ENCODE data around the gene HTT.

The HTT gene

DNA sequence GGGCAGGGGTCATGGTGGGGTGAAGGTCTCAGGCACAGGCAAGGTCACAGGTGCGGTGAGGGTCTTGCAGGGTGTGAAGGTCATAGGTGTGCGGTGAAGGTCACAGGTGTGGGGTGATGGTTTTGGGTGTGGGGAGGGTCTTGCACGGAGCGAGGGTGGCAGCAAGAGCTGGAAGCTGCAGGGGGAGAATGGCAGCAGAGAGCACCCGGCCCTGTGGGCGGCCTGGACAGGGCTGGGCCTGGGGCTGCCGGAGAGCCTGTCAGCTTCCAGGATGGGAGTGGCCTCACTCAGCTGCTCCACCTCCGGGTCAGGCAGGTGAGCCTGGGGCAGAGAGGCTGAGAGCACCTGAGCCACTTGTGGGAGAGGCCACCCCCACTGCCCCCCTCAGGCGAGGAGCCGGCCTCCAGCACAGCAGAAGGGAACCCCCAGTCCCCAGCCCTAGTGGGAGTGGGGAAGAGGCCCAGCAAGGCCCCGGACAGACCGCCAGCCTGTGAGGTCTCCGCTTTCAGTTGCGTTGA, 176.0 kb downstream of the HTT start:
- no peak for DNase-seq (ENCODE audit: low spot score)

DNA sequence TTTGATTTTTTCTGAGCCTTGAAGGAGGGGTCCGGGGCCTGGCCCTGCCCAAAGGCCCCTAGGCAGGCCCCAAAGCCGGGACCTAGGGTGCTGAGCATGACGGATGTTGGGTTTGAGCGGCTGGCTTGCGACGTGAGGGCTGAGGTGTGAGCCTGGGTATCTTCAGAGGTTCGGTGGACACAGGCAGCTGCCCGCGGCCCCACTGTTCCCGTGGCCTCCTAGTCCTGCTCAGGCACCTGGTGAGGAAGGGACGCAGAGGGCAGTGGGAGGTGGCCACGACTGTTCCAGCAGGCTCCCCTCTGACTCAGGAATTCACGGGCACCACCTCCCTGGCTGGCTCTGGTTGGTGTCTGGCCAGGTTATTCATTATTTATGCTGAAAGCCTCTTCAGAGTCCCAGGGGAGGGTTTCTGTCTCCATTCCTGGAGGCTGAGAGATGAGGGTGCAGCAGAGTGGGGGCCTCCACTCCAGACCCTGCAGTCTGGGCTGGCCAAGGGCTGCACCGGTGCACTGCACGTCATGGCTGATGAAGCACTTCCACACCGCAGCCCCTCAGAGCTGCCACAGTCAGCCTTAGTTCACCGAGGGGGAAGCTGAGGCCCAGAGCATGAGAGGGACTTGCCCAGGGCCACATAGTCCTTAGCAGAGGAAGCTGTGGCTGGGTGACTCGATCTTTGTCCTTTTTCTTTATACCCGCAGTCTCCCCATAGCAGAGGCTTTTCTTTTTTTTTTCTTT, 176.6 kb downstream of the HTT start:
- no peak for DNase-seq (ENCODE audit: low spot score)

DNA sequence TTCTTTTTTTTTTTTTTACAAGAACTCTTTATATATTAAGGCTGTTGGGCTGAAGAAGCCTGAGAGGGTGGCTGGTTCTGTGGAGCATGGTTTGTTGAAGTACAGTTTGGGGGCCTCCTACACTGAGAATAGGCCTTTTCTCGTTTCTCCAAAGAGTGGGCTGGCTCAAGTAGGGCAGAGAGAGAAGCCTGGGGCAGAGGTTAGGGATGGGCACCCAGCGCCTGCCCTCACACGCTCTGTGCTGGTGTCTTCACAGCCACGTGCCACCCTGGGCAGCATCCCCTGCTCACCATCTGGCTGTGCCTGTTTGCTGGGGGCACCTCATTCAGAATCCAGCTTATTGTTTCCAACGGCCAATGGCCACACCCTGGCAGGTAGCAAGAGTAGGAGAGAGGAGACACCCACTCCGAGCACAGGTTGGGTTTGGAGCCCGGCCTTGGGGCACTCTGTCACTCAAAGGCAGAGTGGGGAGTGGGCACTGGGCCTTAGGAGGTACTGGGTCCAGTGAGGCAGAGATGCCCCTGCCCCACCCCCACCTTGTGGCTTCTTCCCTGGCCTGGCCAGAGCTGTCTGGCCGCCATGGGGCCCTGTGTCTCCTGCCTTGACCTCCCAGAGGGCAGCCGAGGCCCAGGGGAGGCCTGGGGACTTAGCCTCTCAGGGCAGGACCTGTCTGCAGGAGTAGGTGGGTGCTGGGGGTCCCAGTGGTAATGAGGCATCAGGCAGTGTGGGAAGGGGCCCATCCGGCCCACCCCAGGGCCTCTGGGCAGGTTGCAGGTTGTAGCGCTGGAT, 177.4 kb downstream of the HTT start:
- DNase-seq (ENCODE audit: low spot score), result no peak

DNA sequence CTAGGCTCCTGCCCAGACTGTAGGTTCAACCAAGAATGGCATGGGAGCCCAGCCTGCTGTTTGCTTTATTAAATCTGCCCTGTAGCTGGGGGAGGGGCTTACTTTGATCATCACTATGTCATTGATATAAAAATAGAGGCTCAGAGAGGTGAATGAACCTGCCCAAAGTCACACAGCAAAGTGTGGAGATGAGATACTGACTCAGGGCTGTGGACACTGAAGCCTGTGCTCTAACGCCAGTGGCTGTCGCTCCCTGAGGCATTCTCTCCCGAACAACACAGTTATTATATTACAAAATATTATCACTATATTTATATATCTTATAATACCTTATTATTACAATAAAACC, 178.0 kb downstream of the HTT start:
- DNase-seq (ENCODE audit: low spot score), result no peak

DNA sequence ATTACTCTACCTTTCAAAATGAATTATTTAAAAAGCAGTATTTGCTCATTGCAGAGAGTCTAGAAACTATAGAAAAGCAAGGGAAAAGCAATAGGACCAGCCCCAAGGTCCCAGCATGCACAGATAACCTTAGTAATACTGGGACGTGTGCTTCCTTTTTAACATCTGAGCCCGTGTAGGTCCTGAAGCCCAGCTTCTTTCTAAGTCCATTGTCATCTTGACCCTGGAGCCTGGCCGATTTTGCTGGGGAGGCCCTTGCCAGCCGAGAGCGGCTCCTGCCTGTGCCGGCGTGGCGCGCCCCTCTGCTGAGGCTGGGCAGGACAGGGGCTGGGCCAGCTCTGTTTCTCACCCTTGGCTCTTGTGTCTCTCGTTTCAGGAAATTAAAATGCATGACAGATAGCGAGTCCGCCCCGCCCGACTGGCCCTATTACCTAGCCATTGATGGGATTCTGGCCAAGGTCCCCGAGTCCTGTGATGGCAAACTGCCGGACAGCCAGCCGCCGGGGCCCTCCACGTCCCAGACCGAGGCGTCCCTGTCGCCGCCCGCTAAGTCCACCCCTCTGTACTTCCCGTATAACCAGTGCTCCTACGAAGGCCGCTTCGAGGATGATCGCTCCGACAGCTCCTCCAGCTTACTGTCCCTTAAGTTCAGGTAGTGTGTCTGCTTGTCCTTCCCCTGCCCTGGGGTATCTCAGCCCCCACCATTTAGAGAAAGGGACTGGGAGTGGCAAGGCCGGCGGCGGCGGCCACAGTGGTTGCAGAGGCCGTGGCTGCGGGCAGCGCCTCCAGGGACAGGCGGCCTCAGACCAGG, 178.6 kb downstream of the HTT start:
- DNase-seq (ENCODE audit: low spot score), result no peak

- DNase-seq (ENCODE audit: low spot score), result no peak
Observed at GRCh38 chr4:3253808-3254207, 179.3 kb downstream of the HTT start.

GRCh38 chr4:3254302-3255131, 180.0 kb downstream of the HTT start:
- DNase-seq (ENCODE audit: low spot score), result no peak

DNA sequence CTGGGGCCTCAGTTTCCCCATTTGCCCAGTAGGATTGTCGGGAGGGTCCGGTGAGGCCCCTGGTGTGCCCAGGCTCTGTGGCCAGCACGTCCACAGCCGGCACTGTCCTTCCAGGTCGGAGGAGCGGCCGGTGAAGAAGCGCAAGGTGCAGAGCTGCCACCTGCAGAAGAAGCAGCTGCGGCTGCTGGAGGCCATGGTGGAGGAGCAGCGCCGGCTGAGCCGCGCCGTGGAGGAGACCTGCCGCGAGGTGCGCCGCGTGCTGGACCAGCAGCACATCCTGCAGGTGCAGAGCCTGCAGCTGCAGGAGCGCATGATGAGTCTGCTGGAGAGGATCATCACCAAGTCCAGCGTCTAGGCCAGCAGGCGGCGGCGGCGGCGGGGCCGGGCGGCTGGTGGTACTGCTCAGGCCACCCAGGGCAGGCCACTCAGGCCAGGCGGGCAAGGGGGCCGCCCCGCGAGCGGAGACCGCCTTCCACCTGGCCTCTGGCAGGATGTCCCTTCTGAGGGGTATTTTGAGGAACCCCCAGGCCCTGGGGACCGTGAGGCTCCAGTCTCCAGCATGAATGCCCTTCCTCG, 181.2 kb downstream of the HTT start:
- DNase-seq (ENCODE audit: low spot score), result no peak

GRCh38 chr4:3256230-3257102, 182.0 kb downstream of the HTT start:
- DNase-seq (ENCODE audit: low spot score), result no peak

DNA sequence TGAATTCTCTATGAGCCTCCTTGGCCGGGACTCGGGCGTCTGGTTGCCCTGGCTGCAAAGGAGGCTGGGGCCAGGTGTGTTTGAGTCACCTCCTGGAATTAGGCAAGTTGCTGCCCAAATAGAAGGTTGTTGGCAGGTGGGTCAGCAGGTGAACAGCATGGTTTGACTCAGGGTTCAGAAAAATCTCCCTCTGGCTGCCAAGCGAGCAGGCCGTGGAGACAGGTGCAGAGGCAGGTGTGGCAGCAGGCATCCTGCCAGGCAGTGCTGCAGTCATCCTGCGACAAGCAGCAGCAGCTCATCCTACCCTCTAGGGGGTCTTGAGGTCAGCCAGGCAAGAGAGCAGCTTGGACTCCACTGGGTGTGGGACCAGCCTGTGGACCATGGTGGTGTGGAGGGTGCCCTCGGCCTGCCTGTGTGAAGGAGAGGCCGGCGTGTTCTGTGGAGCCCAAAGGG, 182.6 kb downstream of the HTT start:
- DNase-seq (ENCODE audit: low spot score), result no peak

DNA sequence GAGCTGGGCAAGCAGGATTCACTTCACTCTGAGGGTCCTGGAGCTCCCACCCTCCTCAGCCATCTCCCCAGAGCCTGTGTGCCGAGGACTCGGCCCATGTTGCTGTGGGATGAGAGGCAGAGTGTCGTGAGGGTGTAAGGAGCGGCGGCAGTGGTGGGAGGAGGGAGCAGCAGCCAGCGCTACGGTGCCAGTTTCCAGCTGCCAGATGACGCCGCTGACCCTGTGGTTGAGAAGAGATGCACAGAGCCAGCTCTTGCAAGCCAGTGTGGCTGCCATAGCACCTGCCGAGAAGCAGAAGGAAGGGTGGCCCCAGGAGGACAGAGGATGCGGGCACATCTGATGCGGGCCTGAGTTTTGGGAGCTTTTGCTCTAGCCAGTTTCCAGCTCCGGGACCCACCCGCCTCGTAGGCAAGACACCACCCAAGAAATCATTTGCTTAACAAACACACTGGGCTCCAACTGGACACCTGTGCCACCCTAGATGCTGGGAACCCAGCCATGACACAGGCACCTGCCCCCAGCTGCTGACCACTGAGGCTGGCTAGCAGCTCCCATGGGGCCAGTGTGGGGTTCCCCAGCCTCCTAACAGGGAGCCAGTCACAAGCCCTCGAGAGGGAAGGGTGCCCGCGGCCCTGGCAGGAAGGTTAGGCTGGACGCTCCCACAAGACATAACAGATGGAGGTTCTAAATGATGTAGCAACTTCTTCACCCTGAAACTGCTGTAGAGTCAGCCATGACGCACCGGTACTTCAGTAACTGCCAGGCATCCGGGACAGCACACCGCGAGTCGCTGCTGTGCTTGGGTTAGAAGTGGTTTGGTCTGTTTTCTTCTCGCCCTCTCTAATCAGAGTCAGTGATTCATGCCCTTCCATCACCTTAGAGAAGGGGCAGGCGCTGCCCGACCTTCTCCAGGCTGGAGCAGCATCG, 183.3 kb downstream of the HTT start:
- DNase-seq (ENCODE audit: low spot score), result peak; percentile 96

DNA sequence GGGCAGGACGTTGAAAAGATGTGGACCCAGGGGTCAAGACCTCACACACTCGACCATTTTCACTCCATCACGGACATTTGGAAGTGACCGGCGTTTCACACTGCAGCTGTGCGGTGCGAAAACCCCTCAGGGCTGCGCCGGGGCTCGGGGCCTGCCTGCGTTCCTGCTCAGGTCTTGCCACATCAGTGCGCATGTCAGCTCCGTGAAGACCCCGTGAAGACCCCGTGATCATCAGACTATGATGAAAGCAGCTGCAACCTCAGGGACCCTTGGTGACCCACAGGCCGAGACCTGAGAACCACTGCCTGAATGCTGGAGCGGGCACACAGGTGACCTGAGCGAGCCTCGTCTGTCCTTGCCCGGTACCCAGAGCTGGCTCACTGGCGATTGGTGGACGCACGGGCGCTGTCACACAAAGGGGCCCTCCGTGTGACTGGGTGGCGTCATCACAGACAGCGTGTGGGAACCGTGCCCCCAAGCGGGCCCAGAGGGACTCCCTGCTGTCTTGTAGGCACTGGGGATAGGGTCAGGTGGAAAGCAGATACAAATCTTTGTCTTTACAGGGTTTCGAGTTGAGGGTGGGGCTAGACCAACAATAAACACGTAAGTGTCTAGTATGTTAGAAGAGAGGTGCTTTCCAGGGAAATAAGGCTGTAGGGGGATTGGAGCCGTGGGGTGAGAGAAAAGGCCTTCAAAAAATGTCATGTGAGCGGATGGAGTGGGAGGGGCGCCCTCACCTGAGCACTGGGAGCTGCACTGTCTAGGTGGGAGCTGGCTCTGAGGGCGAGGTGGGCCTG, 187.1 kb downstream of the HTT start:
- DNase-seq (ENCODE audit: low spot score), result no peak

DNA sequence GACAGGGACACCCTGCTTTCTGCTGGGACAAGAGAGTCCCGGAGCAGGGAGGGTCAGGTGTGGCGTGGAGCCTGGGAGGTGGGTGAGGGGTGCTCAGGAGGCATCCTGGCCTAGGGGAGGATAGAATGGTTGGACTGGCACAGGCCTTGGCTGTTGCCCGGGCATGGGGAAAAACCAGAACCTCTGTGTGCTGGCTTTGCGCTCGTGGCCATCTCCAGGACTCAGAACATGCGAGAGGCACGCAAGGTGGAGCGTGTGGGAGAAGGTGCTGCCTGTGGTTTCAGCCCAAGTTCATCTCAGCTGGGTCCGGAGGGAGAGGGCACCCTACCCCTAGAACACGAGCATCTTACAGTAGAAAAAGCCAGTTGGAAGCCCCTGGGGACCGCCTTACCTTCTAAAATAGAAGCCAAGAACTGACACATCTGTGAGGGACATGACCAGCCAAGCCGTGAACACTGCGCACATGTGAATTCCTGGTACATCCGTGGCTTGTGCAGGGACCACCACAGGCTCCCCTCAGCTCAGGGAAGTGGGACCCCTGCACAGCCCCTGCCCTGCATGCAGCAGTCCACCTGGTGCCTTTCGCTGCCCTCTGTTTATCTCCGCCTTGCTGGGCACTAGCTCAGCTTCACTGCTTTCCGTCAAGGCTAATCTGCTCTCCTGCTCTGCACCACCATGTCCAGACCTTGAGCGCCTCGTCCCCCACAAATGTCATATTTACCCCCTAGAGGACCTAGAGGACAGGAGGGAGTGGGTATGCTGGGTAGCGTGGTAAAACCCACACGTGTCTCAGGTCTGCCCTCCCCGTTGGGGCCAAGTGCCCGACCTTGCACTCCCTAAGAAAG, 187.9 kb downstream of the HTT start:
- DNase-seq (ENCODE audit: low spot score), result no peak

DNA sequence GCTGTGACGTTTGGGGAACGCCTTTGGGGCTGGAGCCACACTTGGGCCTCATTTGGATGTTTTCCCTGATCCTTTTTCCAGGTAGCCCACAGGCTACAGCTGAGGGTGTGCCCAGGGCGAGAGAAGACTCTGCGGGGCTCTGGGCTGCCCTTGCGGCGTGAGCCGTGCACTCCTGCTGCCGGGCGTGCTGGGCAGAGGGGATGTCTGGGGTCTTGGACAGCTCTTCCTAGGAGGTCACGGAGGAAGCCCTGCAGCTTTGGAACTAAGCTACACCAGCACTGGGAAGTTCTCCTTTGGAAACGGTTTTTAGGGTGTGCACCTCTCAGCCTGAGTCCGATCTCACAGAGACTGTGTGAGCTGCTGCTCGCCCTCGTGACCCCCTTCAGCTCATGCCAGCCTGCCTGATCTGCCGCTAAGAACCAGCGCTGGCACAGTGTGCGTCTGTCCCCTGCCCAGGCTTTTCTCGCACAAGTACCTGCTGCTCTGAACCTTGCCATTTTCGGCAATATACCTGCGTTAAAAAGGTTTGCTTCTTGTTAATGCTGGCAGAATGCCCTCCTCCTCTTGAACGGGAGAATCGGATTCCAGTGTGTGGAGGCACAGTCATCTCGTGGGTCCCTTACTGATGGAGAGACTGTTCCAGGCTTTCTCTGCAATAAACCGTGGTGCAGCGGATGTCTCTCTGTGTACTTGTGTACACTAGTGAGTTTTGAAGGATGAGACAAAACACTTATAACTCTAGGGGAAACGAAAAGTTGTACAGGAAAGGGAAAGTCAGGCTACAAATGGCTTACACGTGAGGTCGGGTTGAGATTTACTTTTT, 188.8 kb downstream of the HTT start:
- DNase-seq (ENCODE audit: low spot score), result no peak

DNA sequence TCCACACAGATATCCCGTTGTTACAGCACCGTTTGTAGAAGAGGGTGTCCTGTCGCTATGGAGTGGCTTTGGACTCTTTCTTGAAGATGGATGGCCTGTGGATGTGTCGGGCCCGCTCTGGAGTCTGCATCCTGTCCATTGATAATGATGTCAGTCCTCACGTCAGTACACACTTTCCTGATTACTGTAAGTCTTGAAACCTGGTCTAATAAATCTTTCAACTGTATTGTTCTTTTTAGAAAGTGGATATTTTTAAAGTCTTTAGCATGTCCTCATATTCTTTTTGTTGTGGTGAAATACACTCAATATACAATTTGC, 189.4 kb downstream of the HTT start:
- DNase-seq (ENCODE audit: low spot score), result no peak

- no peak for DNase-seq (ENCODE audit: low spot score)
Observed at GRCh38 chr4:3266076-3266475, 191.6 kb downstream of the HTT start.
